H1 (cell line): ENCODE results near the gene KLHL3. TPM values are rescaled to one million over a fixed set of nuclear protein-coding genes. Genes with fewer than 3 reads are reported as not detected.

Source experiments
- KDM4A ChIP-seq: IDR thresholded peaks from one replicate; pipeline ENCODE4 v1.7.1; 2012; ENCODE audit warnings: low read depth, mild to moderate bottlenecking, moderate library complexity, low read length, inconsistent platforms; ENCODE audit not compliant: severe bottlenecking
- RFX5 ChIP-seq: IDR thresholded peaks from 2 replicates; pipeline ENCODE4 v1.6.1; 2011; ENCODE audit warnings: low read depth, low read length, improper control_type of control experiment, borderline replicate concordance
- polyA plus RNA-seq, 7 experiments: library from polyadenylated mRNA; depleted of rRNA in 3 of 7; stranded (reverse) in 5 of 7; unstranded in 2 of 7; fragments of >200 nt in 5 of 7; fragments of 200-250 nt in 2 of 7; gene quantifications; 1 replicate in 5 of 7; 2 replicates in 1 of 7; 4 replicates in 1 of 7; pipeline versions ENCODE4 v1.2.1 to v1.2.3, GENCODE V29; 2011 to 2013; ENCODE audit warnings: missing spikeins in 2 of 7, mixed read lengths in 2 of 7
- total RNA-seq: library from RNA; stranded (reverse); fragmentation: NEBNext Ultra II Directional; extraction: Animal tissue kit (Norgen Biotek cat#: 25700); gene quantifications from 2 replicates; pipeline ENCODE4 v1.2.1, GENCODE V29; 2021

KLHL3 gene
- total and polyA plus RNA-seq, 2 of the 8 experiments (the other 6 are each of a cell fraction or from before 2014, with no cell fraction given): 7.4 to 13.7 TPM

DNA sequence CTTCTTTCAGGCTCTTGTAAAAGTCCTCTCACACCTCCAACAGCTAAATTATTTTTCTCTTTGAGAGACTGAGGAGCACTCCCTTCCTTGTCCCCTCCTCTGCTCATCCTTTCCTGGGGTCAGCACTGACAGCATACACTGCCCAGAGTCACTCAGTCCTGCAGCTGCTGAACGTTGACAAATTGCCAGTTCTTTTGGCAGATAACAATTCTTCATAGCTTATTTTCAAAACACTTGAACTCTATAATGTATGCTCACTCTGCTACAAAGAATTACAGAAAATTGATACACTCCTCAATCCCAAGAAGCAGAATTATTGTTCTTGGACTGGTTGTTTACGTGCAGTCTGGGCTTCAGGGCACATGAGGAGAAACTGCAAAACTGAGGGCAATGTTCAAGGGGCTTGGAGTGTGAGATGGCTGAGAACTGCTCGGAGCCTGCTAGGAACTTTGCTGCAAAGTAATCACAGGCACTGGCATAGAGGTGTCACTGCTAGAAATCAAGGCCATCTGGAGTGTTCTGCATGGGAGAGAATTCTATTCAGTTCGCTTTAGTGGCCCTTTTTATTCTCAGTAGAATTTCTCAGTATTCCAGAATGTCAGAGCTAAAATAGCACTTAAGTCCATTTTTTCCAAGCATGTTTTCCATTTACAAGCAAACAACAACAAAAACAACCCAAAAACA lies 140.4 kb downstream of the KLHL3 start (continued):
- TF ChIP-seq KDM4A (no peak), RFX5 (no peak)
- TF ChIP-seq, all 59 proteins: peak for 0
